ENCODE data around the gene AKR1A1. TPM values are rescaled to one million over a fixed set of nuclear protein-coding genes. Genes with fewer than 3 reads are reported as not detected.

The AKR1A1 gene
- total RNA-seq, 1 donor from 2014 or later = 135 TPM

Other genes with a start within 250 kb of the AKR1A1 start
- gene HPDL, start 223.9 kb upstream of the AKR1A1 start, total RNA-seq = 2.9 and 11.9 TPM in 2 replicates
- 10.8 and 36.9 TPM in 2 replicates for gene TOE1, start 210.7 kb upstream of the AKR1A1 start, total RNA-seq
- 15.2 and 17.4 TPM in 2 replicates for gene MUTYH, start 210.4 kb upstream of the AKR1A1 start, total RNA-seq
- gene TESK2, start 59.7 kb upstream of the AKR1A1 start, total RNA-seq = 1.1 and 2.9 TPM in 2 replicates
- 0.69 and 1.7 TPM in 2 replicates for gene CCDC163, start 50.8 kb upstream of the AKR1A1 start, total RNA-seq
- gene MMACHC, start 50.5 kb upstream of the AKR1A1 start, total RNA-seq = 5.1 and 7.8 TPM in 2 replicates
- gene PRDX1, start 28.9 kb upstream of the AKR1A1 start, total RNA-seq = 824 and 1,060 TPM in 2 replicates
- gene NASP, start 33.2 kb downstream of the AKR1A1 start, total RNA-seq = 109 and 163 TPM in 2 replicates
- 0.22 TPM in 1 of 2 replicates, not detected in the other for gene CCDC17, start 73.2 kb downstream of the AKR1A1 start, total RNA-seq
- 57.1 and 87.8 TPM in 2 replicates for gene GPBP1L1, start 135.7 kb downstream of the AKR1A1 start, total RNA-seq
- 43.8 and 54.5 TPM in 2 replicates for gene TMEM69, start 137.4 kb downstream of the AKR1A1 start, total RNA-seq
- gene IPP, start 199.8 kb downstream of the AKR1A1 start, total RNA-seq = 4.7 and 7.5 TPM in 2 replicates